Testis (tissue), 2 donors: ENCODE measurements around the gene OXSR1.

Experiments used
- CTCF ChIP-seq, 3 experiments: fragments of 450-650 bp in 2 of 3; fragments of 200-600 bp in 1 of 3; sonication (generic) in 1 of 3; IDR thresholded peaks; one replicate each; pipeline ENCODE4 v1.5.1; 2016 to 2019; ENCODE audit warnings: antibody characterized with exemption in 3 of 3, mild to moderate bottlenecking in 2 of 3, moderate library complexity in 1 of 3
- POLR2A ChIP-seq: fragments of 450-650 bp; IDR thresholded peaks from one replicate; pipeline ENCODE4 v1.6.1; 2017; ENCODE audit warnings: antibody characterized with exemption, mild to moderate bottlenecking, moderate library complexity

- TF ChIP-seq CTCF (IDR thresholded peaks at IDR 0.05) (no peak), POLR2A (no peak)
These were observed 21.4 kb downstream of the OXSR1 start for GRCh38 chr3:38186781-38187180.
